Left ventricle myocardium inferior (tissue), 1 donor: ENCODE results near the gene RNF114. TPM values are rescaled to one million over a fixed set of nuclear protein-coding genes. Genes with fewer than 3 reads are reported as not detected.

Experiments
- DNase-seq: peaks from one replicate; pipeline ENCODE4 v3.0.0-alpha.2; 2020
- H3K27ac ChIP-seq: fragments of 200-600 bp; replicated peaks from 2 replicates; pipeline ENCODE4 v1.8.0; 2021
- H3K27me3 ChIP-seq: fragments of 200-600 bp; 2 replicates; pipeline ENCODE4 v1.8.0; 2021; ENCODE audit warnings: low read depth
- H3K36me3 ChIP-seq: fragments of 200-600 bp; 2 replicates; pipeline ENCODE4 v1.8.0; 2021
- H3K4me1 ChIP-seq: fragments of 200-600 bp; 2 replicates; pipeline ENCODE4 v1.8.0; 2021
- H3K4me3 ChIP-seq: fragments of 200-600 bp; 2 replicates; pipeline ENCODE4 v1.8.0; 2021; ENCODE audit warnings: mild to moderate bottlenecking, moderate library complexity
- H3K9me3 ChIP-seq: fragments of 200-600 bp; replicated peaks from 2 replicates; pipeline ENCODE4 v1.8.0; 2021
- intact Hi-C: fragments of 100-400 bp; cut with micrococcal nuclease; formaldehyde crosslinking; loops from one replicate; pipeline ENCODE4 v1.11.0; 2022
- total RNA-seq: library from RNA; stranded (reverse); fragmentation: NEBNext Ultra II Directional; extraction: Animal tissue kit (Norgen Biotek cat#: 25700); gene quantifications from one replicate; pipeline ENCODE4 v1.2.1, GENCODE V29; 2021
- TF ChIP-seq, protein P1 (sequence below): fragments of 200-600 bp; IDR thresholded peaks from 2 replicates; pipeline ENCODE4 v1.8.0; 2021; ENCODE audit warnings: antibody characterized with exemption, mild to moderate bottlenecking, borderline replicate concordance
- donor health status: DM: no; HTN: yes; CAD: no; lungs with severe emphysema.

Gene RNF114
- total RNA-seq, 1 donor from 2014 or later = 50.8 TPM

- no peaks in the 10 kb centered on the region for H3K27me3 ChIP-seq
- DNase-seq = no peak
- H3K9me3 ChIP-seq = no peaks in the 10 kb centered on the region
- H3K4me3 ChIP-seq = peak overlapping the region; percentile 77
- TF ChIP-seq, protein P1, sequence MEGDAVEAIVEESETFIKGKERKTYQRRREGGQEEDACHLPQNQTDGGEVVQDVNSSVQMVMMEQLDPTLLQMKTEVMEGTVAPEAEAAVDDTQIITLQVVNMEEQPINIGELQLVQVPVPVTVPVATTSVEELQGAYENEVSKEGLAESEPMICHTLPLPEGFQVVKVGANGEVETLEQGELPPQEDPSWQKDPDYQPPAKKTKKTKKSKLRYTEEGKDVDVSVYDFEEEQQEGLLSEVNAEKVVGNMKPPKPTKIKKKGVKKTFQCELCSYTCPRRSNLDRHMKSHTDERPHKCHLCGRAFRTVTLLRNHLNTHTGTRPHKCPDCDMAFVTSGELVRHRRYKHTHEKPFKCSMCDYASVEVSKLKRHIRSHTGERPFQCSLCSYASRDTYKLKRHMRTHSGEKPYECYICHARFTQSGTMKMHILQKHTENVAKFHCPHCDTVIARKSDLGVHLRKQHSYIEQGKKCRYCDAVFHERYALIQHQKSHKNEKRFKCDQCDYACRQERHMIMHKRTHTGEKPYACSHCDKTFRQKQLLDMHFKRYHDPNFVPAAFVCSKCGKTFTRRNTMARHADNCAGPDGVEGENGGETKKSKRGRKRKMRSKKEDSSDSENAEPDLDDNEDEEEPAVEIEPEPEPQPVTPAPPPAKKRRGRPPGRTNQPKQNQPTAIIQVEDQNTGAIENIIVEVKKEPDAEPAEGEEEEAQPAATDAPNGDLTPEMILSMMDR = no peak
- H3K27ac ChIP-seq = peak overlapping the region; percentile 89
- intact Hi-C loops = no loop called here
- peaks cover 62% of the 10 kb centered on the region for H3K4me1 ChIP-seq
- peaks cover 12% of the 10 kb centered on the region for H3K36me3 ChIP-seq
Observed at GRCh38 chr20:49937027-49937929, 1.1 kb downstream of the RNF114 start.

DNA sequence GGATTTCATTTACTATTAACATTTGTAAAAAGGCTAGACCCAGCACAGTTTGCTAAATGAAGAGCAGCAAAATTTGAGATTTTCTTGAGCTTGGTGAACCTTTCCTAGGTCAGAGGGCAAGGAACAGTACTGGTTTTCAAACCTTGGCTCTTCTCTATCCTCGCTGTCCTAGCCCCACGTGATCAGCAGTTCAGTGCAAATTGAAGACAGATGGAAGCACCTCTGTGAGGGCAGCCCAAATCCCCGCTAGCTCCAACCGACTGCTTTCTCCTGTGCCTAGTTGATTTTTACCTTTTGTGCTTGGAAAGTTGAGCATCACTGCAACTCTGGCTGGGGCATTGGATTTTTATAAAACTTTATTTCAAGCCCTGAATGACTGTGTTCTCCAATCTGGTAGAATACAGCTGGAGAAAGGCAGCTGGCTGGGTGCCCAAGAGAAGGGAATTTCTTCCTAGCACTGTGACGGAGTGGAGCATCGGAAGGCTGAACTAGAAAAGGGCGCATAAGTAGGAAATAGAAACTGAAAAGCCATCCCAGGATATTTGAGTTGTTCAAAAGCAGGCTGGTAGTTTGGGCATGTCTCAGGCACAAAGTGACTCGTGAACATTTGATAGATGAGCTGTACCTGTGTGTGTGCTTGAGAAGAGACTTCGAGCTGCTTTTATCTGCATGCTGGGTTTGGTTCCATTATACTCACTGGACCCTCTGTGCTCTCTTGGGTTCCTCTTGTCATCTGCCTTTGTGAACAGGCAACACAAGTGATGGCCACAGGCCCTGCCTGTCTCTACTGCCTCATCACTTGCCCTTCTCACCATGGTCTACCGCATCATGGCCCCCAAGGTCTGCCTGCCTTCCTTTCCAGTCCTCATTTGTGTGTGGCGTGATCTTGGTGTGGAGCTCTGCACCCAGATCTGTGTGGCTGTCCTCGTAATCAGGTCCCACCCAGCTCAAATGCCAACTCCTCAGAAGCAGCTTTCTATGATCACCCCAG lies 2.3 kb downstream of the RNF114 start:
- Histone ChIP-seq H3K9me3 (no peaks in the 10 kb centered on the region), H3K27me3 (no peaks in the 10 kb centered on the region), H3K36me3 (peaks cover 24% of the 10 kb centered on the region), H3K4me3 (peak overlapping the region; percentile 77), H3K4me1 (peaks cover 66% of the 10 kb centered on the region), H3K27ac (peak overlapping the region; percentile 89)
- TF ChIP-seq, protein P1 = no peak
- intact Hi-C loops = no loop called here
- DNase-seq = peak; percentile 69

- Histone ChIP-seq H3K27me3 (no peaks in the 10 kb centered on the region), H3K27ac (no peak overlapping the region), H3K36me3 (peaks cover 50% of the 10 kb centered on the region), H3K4me3 (no peak overlapping the region), H3K4me1 (peaks cover 73% of the 10 kb centered on the region), H3K9me3 (no peaks in the 10 kb centered on the region)
- TF ChIP-seq, protein P1 = no peak
- DNase-seq = no peak
- intact Hi-C loops = no loop called here
Observed at GRCh38 chr20:49941456-49941855, 5.3 kb downstream of the RNF114 start.

DNA sequence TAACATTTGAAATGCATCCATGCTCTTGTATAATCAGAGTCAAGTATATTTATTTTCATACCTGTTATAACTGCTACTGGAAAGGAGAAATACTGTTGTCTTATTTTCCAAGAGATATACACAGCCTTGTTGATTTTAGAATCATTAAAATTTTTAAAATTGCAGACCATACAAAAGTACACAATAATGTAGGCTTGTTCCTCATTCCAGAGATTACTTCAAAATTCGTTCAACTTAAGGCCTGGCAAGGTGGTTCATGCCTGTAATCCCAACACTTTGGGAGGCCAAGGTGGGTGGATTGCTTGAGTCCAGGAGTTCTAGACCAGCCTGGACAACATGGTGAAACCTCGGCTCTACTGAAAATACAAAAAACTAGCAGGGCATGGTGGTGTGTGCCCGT lies 6.1 kb downstream of the RNF114 start:
- Histone ChIP-seq H3K4me3 (no peak overlapping the region), H3K9me3 (no peaks in the 10 kb centered on the region), H3K27me3 (no peaks in the 10 kb centered on the region), H3K27ac (no peak overlapping the region), H3K4me1 (peaks cover 64% of the 10 kb centered on the region), H3K36me3 (peaks cover 58% of the 10 kb centered on the region)
- DNase-seq = no peak
- intact Hi-C loops = no loop called here
- TF ChIP-seq, protein P1 = no peak

GRCh38 chr20:49942942-49943341 lies 6.7 kb downstream of the RNF114 start:
- TF ChIP-seq, protein P1 = no peak
- Histone ChIP-seq H3K27ac (no peak overlapping the region), H3K4me1 (peaks cover 58% of the 10 kb centered on the region), H3K9me3 (no peaks in the 10 kb centered on the region), H3K27me3 (no peaks in the 10 kb centered on the region), H3K4me3 (no peak overlapping the region), H3K36me3 (peaks cover 61% of the 10 kb centered on the region)
- no peak for DNase-seq
- intact Hi-C loops = no loop called here
